ENCODE results near the gene COA1.

DNA sequence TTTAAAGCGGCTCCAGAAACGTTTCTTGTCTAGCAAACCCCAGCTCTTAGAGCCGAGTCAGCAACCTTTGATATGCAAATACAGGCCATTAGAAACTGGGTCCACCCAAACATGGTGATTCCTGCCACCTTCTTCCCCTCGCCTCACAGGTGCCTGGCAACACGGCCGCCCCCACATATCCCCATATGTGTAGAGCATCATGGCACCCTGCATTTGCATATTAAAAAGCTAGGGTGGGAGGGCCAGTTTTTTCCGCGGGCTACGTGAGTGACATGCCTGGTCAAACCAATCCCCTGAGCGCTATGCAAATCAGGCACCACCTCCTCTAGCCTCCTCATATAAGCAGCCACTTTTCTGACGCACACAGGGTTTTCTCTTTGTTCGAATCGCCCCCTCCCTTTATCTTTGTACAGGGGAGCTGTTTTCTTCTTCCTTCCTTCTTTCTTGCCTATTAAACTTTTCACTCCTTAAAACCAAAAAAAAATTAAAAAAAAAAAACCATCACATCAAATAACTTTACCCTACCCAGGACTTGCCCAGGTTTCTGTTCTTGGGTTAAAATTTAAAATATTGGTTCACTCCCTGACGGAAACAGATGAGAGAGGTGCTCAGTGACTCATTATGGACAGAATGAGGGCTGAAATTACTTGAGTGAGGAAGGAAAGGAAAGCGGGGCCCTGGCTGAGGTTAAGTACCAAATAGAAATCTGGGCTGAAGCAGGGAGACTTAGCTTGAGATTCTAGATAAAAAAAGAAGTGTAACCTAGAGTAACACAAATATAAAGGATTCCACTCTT lies 59.8 kb downstream of the COA1 start:
- TF ChIP-seq, protein P1, sequence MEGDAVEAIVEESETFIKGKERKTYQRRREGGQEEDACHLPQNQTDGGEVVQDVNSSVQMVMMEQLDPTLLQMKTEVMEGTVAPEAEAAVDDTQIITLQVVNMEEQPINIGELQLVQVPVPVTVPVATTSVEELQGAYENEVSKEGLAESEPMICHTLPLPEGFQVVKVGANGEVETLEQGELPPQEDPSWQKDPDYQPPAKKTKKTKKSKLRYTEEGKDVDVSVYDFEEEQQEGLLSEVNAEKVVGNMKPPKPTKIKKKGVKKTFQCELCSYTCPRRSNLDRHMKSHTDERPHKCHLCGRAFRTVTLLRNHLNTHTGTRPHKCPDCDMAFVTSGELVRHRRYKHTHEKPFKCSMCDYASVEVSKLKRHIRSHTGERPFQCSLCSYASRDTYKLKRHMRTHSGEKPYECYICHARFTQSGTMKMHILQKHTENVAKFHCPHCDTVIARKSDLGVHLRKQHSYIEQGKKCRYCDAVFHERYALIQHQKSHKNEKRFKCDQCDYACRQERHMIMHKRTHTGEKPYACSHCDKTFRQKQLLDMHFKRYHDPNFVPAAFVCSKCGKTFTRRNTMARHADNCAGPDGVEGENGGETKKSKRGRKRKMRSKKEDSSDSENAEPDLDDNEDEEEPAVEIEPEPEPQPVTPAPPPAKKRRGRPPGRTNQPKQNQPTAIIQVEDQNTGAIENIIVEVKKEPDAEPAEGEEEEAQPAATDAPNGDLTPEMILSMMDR (IDR thresholded peaks at IDR 0.05), result no peak
- no peak for TF ChIP-seq EP300 (IDR thresholded peaks at IDR 0.05; ENCODE audit: borderline replicate concordance in 1 of 2, low read depth in 1 of 2, low read length in 1 of 2)
- TF ChIP-seq POLR2AphosphoS5 (IDR thresholded peaks at IDR 0.05; ENCODE audit: low read depth, low read length), result no peak
- TF ChIP-seq SIN3A (IDR thresholded peaks at IDR 0.05; ENCODE audit: borderline replicate concordance, low read depth, low read length), result no peak
